ENCODE data around the gene ASB2. TPM values are rescaled to one million over a fixed set of nuclear protein-coding genes. Genes with fewer than 3 reads are reported as not detected.

The ASB2 gene
- total RNA-seq, 1 donor from 2014 or later = 297 TPM

GRCh38 chr14:93984070-93984469, 7.7 kb upstream of the ASB2 start:
- no peak for ATAC-seq (ENCODE audit: poor library complexity)
- intact Hi-C loops (cut with DNase I) = no loop called here
- no peak for DNase-seq

- ATAC-seq (ENCODE audit: poor library complexity) = no peak
- no peak for DNase-seq
- intact Hi-C loops (cut with DNase I) = no loop called here
Observed at GRCh38 chr14:93982230-93983007, 6.0 kb upstream of the ASB2 start.

- intact Hi-C loops (cut with DNase I) = no loop called here
- peak; percentile 16 for ATAC-seq (ENCODE audit: poor library complexity)
- DNase-seq = no peak
Observed at GRCh38 chr14:93981316-93982229, 5.2 kb upstream of the ASB2 start.

GRCh38 chr14:93980456-93981201, 4.3 kb upstream of the ASB2 start:
- DNase-seq = peak; percentile 88
- ATAC-seq (ENCODE audit: poor library complexity) = peak; percentile 71
- intact Hi-C loops (cut with DNase I) = no loop called here

GRCh38 chr14:93978735-93979134, 2.4 kb upstream of the ASB2 start:
- DNase-seq = no peak
- intact Hi-C loops (cut with DNase I) = no loop called here

GRCh38 chr14:93977790-93978581, 1.6 kb upstream of the ASB2 start:
- DNase-seq (no peak), ATAC-seq (ENCODE audit: poor library complexity) (no peak)
- intact Hi-C loops (cut with DNase I) = no loop called here

More at GRCh38 chr14:93978735-93979134, 2.4 kb upstream of the ASB2 start:
- no peak for ATAC-seq (ENCODE audit: poor library complexity)

GRCh38 chr14:93977171-93977570, 801 bp upstream of the ASB2 start:
- ATAC-seq (ENCODE audit: poor library complexity) = no peak
- intact Hi-C loops (cut with DNase I) = no loop called here
- no peak for DNase-seq

- peak; percentile 57 for ATAC-seq (ENCODE audit: poor library complexity)
- intact Hi-C loops (cut with DNase I) = no loop called here
- no peak for DNase-seq
Observed at GRCh38 chr14:93975791-93976476, 436 bp downstream of the ASB2 start.

GRCh38 chr14:93974833-93975232, 1.5 kb downstream of the ASB2 start:
- ATAC-seq (ENCODE audit: poor library complexity) = peak; percentile 50
- intact Hi-C loops (cut with DNase I) = no loop called here
- peak; percentile 66 for DNase-seq

GRCh38 chr14:93974299-93974698, 2.1 kb downstream of the ASB2 start:
- ATAC-seq (ENCODE audit: poor library complexity) (peak; percentile 19), DNase-seq (no peak)
- intact Hi-C loops (cut with DNase I) = no loop called here

- ATAC-seq (ENCODE audit: poor library complexity) (peak; percentile 13), DNase-seq (no peak)
- intact Hi-C loops (cut with DNase I) = no loop called here
Observed at GRCh38 chr14:93973607-93974006, 2.8 kb downstream of the ASB2 start.

- intact Hi-C loops (cut with DNase I) = no loop called here
- DNase-seq = no peak
- no peak for ATAC-seq (ENCODE audit: poor library complexity)
Observed at GRCh38 chr14:93972618-93973205, 3.7 kb downstream of the ASB2 start.

- ATAC-seq (ENCODE audit: poor library complexity) = no peak
- intact Hi-C loops (cut with DNase I) = no loop called here
- no peak for DNase-seq
Observed at GRCh38 chr14:93971635-93972027, 4.7 kb downstream of the ASB2 start.

- intact Hi-C loops (cut with DNase I) = no loop called here
- ATAC-seq (ENCODE audit: poor library complexity) (no peak), DNase-seq (no peak)
Observed at GRCh38 chr14:93970965-93971634, 5.3 kb downstream of the ASB2 start.

- intact Hi-C loops (cut with DNase I) = no loop called here
- DNase-seq (no peak), ATAC-seq (ENCODE audit: poor library complexity) (no peak)
Observed at GRCh38 chr14:93970585-93970964, 5.8 kb downstream of the ASB2 start.

GRCh38 chr14:93969082-93969828, 7.1 kb downstream of the ASB2 start:
- ATAC-seq (ENCODE audit: poor library complexity) (peak; percentile 16), DNase-seq (no peak)
- intact Hi-C loops (cut with DNase I) = no loop called here
